Peyer's patch (tissue), 4 donors: ENCODE results near the gene C1RL. TPM values are rescaled to one million over a fixed set of nuclear protein-coding genes. Genes with fewer than 3 reads are reported as not detected.

Experiments used
- DNase-seq, 3 donors: peaks; one replicate each; pipeline ENCODE4 v3.0.0-alpha.2; 2017 to 2019
- H3K27ac ChIP-seq, 4 donors: fragments of 200-600 bp; sonication (generic); one replicate each; pipeline ENCODE4 v1.5.1; 2016 to 2019
- H3K27me3 ChIP-seq, 2 donors: fragments of 200-600 bp; sonication (generic); one replicate each; pipeline ENCODE4 v1.5.1; 2019
- H3K36me3 ChIP-seq, 3 donors: fragments of 200-600 bp; sonication (generic); one replicate each; pipeline ENCODE4 v1.5.1; 2016 to 2019
- H3K4me1 ChIP-seq, 4 donors: fragments of 200-600 bp; sonication (generic); one replicate each; pipeline ENCODE4 v1.5.1; 2016 to 2019
- H3K4me3 ChIP-seq, 4 donors: fragments of 200-600 bp; sonication (generic); 1 replicate in 3 of 4; 2 replicates in 1 of 4; pipeline ENCODE4 v1.5.1; 2016 to 2019; ENCODE audit warnings: mild to moderate bottlenecking in 1 of 4
- H3K9me3 ChIP-seq, 4 donors: fragments of 200-600 bp; sonication (generic); one replicate each; pipeline ENCODE4 v1.5.1; 2016 to 2019; ENCODE audit warnings: mild to moderate bottlenecking in 1 of 4
- POLR2A ChIP-seq, 2 donors: fragments of 450-650 bp; IDR thresholded peaks; one replicate each; pipeline ENCODE4 v1.5.1; 2017; ENCODE audit warnings: antibody characterized with exemption in 2 of 2, mild to moderate bottlenecking in 2 of 2, moderate library complexity in 2 of 2
- total RNA-seq, 4 donors: library from RNA; depleted of rRNA; stranded (reverse); fragments of >200 nt; gene quantifications; one replicate each; pipeline ENCODE4 v1.1.0, GENCODE V29; 2016
- TF ChIP-seq, protein P1 (sequence below), 6 experiments: fragments of 450-650 bp in 4 of 6; fragments of 200-600 bp in 2 of 6; sonication (generic) in 1 of 6; IDR thresholded peaks; one replicate each; pipeline ENCODE4 v1.5.1; 2017 to 2019; ENCODE audit warnings: antibody characterized with exemption in 6 of 6, mild to moderate bottlenecking in 3 of 6, moderate library complexity in 1 of 6

The C1RL gene
- total RNA-seq, 4 donors from 2014 or later, result 44.6 to 87.7 (median 51.5) TPM

DNA sequence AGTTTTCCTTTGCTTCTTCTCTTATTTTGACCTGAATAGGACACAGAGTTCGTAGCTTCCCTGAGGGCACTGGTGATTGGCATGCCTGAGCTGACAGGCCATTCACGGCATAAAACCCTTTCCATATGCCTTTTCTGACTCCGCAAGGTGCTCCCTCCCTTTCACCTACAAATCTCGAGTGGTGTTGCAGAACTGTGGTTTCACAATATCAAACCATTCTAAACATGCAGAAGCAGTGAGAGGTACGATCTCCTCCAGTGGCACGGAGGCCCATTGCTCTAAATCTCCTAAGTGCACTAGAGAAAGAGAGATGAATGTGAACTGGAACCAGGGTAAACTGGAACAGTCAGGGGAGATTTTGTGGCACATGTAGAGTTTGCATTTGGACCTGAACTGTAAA is 45.0 kb upstream of the C1RL start:
- Histone ChIP-seq H3K4me3 (no peak overlapping the region), H3K36me3 (peaks cover 0 to 23% (median 0%) of the 10 kb centered on the region in 3 donors)
- TF ChIP-seq, protein P1, sequence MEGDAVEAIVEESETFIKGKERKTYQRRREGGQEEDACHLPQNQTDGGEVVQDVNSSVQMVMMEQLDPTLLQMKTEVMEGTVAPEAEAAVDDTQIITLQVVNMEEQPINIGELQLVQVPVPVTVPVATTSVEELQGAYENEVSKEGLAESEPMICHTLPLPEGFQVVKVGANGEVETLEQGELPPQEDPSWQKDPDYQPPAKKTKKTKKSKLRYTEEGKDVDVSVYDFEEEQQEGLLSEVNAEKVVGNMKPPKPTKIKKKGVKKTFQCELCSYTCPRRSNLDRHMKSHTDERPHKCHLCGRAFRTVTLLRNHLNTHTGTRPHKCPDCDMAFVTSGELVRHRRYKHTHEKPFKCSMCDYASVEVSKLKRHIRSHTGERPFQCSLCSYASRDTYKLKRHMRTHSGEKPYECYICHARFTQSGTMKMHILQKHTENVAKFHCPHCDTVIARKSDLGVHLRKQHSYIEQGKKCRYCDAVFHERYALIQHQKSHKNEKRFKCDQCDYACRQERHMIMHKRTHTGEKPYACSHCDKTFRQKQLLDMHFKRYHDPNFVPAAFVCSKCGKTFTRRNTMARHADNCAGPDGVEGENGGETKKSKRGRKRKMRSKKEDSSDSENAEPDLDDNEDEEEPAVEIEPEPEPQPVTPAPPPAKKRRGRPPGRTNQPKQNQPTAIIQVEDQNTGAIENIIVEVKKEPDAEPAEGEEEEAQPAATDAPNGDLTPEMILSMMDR (IDR thresholded peaks at IDR 0.05), result no peak
- TF ChIP-seq POLR2A (IDR thresholded peaks at IDR 0.05), result no peak

DNA sequence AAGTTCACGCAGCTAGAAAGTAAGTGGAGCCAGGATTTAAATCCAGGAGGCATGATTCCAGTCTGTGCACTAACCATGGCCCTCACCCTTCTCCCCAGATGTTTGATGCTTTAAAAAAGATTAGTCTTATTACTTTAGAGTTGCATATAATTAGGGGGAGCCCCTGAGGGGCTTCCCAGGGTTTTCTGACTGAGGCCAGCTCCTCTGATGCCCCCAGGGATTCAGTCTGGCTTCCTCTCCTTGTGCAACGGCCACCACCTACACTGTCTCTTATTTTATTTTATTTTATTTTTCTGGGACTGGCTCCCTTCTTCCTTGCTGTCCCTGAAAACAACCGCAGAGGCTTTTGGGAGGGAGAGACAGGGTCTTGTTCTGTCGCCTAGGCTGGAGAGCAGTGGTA is 43.8 kb upstream of the C1RL start:
- no peaks in the 10 kb centered on the region for H3K4me1 ChIP-seq
- no peak overlapping the region for H3K4me3 ChIP-seq
- H3K36me3 ChIP-seq, result peaks cover 0 to 30% (median 0%) of the 10 kb centered on the region in 3 donors
- no peak for DNase-seq
- no peaks in the 10 kb centered on the region for H3K9me3 ChIP-seq
- no peak overlapping the region for H3K27ac ChIP-seq
- TF ChIP-seq POLR2A (IDR thresholded peaks at IDR 0.05), result no peak
- TF ChIP-seq, protein P1 (IDR thresholded peaks at IDR 0.05), result no peak
- no peaks in the 10 kb centered on the region for H3K27me3 ChIP-seq

More for the DNA sequence above, 45.0 kb upstream of the C1RL start:
- no peaks in the 10 kb centered on the region for H3K27me3 ChIP-seq
- H3K9me3 ChIP-seq, result no peaks in the 10 kb centered on the region
- no peaks in the 10 kb centered on the region for H3K4me1 ChIP-seq
- H3K27ac ChIP-seq, result no peak overlapping the region
- no peak for DNase-seq

DNA sequence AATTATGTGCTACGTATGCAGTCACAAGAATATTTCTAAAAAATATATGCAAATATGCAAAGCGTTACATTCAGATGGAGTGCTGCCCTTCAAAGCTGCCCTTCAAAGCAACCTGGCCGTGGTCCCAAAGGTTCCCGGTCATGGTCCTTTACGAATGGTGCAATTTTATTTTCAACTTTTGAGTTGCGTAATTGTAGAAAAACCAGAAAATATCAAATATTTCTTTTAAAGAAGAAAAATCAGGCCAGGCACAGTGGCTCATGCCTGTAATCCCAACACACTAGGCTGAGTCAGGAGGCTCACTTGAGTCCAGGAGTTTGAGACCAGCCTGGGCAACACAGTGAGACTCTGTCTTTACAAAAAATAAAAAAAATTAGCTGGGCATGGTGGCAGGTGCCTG is 42.5 kb upstream of the C1RL start:
- Histone ChIP-seq H3K27ac (no peak overlapping the region), H3K4me3 (no peak overlapping the region), H3K4me1 (no peaks in the 10 kb centered on the region), H3K27me3 (no peaks in the 10 kb centered on the region), H3K9me3 (no peaks in the 10 kb centered on the region), H3K36me3 (peaks cover 0 to 32% (median 0%) of the 10 kb centered on the region in 3 donors)
- TF ChIP-seq, protein P1 (IDR thresholded peaks at IDR 0.05), result no peak
- TF ChIP-seq POLR2A (IDR thresholded peaks at IDR 0.05), result no peak
- no peak for DNase-seq

DNA sequence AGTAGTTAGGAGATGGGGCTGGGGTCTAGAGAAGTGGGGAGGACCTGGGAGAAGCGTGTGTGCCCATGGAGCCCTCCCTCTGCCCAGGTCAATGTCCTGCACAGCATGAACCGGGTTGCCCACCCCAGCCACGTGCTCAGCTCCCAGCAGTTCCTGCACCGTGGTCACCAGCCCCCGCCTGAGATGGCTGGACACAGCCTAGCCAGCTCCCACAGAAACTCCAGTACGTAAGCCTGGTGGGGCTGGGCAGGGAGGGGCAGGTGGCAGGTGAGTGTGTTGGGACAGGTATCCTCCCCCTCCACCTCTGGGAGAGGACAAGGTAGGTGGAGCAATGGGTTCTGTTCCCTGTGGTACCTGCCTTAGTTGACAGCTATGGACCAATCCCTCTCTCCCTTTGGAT is 41.8 kb upstream of the C1RL start:
- Histone ChIP-seq H3K36me3 (peaks cover 0 to 30% (median 0%) of the 10 kb centered on the region in 3 donors), H3K27ac (no peak overlapping the region), H3K27me3 (no peaks in the 10 kb centered on the region), H3K4me1 (no peaks in the 10 kb centered on the region), H3K4me3 (no peak overlapping the region), H3K9me3 (no peaks in the 10 kb centered on the region)
- no peak for DNase-seq
- TF ChIP-seq POLR2A (IDR thresholded peaks at IDR 0.05), result no peak
- TF ChIP-seq, protein P1 (IDR thresholded peaks at IDR 0.05), result no peak

DNA sequence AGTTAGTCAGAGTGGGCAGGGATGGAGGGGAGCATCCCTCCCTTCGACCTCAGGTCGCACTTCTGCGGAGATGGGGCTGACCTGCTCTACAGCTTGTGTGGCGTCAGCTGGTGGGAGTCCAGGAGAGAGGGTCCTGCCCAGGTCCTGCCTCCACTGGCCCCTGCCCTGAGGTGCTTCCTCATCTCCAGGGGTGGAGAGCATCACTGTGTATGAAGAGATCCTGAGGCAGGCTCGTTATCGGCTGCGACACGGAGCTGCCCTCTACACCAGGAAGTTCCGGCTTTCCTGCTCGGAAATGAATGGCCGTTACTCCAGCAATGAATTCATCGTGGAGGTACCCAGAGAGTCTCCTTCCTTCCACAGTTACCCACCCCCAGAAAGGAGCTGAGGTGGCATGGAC is 41.3 kb upstream of the C1RL start:
- peaks cover 0 to 30% (median 0%) of the 10 kb centered on the region in 3 donors for H3K36me3 ChIP-seq
- H3K4me3 ChIP-seq, result no peak overlapping the region
- TF ChIP-seq, protein P1 (IDR thresholded peaks at IDR 0.05), result no peak
- no peak for TF ChIP-seq POLR2A (IDR thresholded peaks at IDR 0.05)
- H3K27me3 ChIP-seq, result no peaks in the 10 kb centered on the region
- DNase-seq, result no peak
- no peaks in the 10 kb centered on the region for H3K9me3 ChIP-seq
- no peak overlapping the region for H3K27ac ChIP-seq
- H3K4me1 ChIP-seq, result no peaks in the 10 kb centered on the region

DNA sequence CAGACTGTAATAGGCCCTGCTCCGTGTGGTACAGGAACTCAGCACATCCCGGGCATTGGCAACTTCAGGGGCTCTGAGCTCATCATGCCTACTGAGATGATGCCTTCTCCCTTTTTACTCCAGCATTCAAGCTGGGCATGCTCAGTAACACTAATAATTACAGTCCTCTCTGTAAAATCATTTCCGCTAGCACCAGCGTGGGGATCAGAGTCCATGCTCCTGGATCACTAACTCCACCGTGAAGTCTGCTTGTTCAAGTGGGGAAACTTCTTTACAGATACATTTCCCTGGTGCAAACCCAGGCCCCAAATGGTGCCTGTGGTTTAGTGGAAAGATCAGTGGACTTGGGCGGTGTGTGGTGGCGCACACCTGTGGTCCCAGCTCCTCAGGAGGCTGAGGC is 37.9 kb upstream of the C1RL start:
- peaks cover 0 to 30% (median 0%) of the 10 kb centered on the region in 3 donors for H3K36me3 ChIP-seq
- no peak overlapping the region for H3K27ac ChIP-seq
- H3K27me3 ChIP-seq, result no peaks in the 10 kb centered on the region
- TF ChIP-seq POLR2A (IDR thresholded peaks at IDR 0.05), result no peak
- TF ChIP-seq, protein P1 (IDR thresholded peaks at IDR 0.05), result no peak
- H3K4me1 ChIP-seq, result no peaks in the 10 kb centered on the region
- no peak overlapping the region for H3K4me3 ChIP-seq
- DNase-seq, result peak in 1 of 3 donors; percentile 30
- no peaks in the 10 kb centered on the region for H3K9me3 ChIP-seq
